Activated B cell treated with CpG ODN at 0.5 μM for 24 hours (primary cell): Measurements from ENCODE around the gene STARD13. TPM values are rescaled to one million over a fixed set of nuclear protein-coding genes. Genes with fewer than 3 reads are reported as not detected.

Experiments used
- ATAC-seq: fragments of 200-7000 bp; cut with Tn5 transposase; one replicate; pipeline ENCODE4 v1.10.0; 2021; ENCODE audit warnings: low read depth, mild to moderate bottlenecking, moderate library complexity
- CTCF ChIA-PET: fragments of 350-600 bp; sonication (Branson Sonifier 250); formaldehyde crosslinking; loops from one replicate; lab custom pipeline; 2021; ENCODE audit warnings: antibody characterized with exemption; lab: Charles Lee
- POLR2A ChIA-PET: fragments of 350-600 bp; sonication (Branson Sonifier 250); formaldehyde crosslinking; loops from one replicate; lab custom pipeline; 2021; ENCODE audit warnings: antibody characterized with exemption; lab: Charles Lee
- DNase-seq: peaks from one replicate; pipeline ENCODE4 v3.0.0; 2022
- H3K27ac Mint-ChIP-seq: one replicate; pipeline ENCODE4 v1.8.0; 2020; ENCODE audit warnings: mixed read lengths
- H3K27me3 Mint-ChIP-seq: one replicate; pipeline ENCODE4 v1.8.0; 2021; ENCODE audit warnings: mixed read lengths
- H3K36me3 Mint-ChIP-seq: one replicate; pipeline ENCODE4 v1.8.0; 2021; ENCODE audit warnings: low read depth, mixed read lengths
- H3K4me1 Mint-ChIP-seq: one replicate; pipeline ENCODE4 v1.8.0; 2021; ENCODE audit warnings: mixed read lengths
- H3K4me3 Mint-ChIP-seq: one replicate; pipeline ENCODE4 v1.8.0; 2020; ENCODE audit warnings: mild to moderate bottlenecking, mixed read lengths
- H3K9me3 Mint-ChIP-seq: one replicate; pipeline ENCODE4 v1.8.0; 2020; ENCODE audit warnings: mixed read lengths
- intact Hi-C: fragments of 100-400 bp; cut with micrococcal nuclease; formaldehyde crosslinking; loops from one replicate; pipeline ENCODE4 v1.15.1; 2024
- total RNA-seq: library from RNA; stranded (reverse); gene quantifications from 2 replicates; pipeline ENCODE4 v1.2.3, GENCODE V29; 2022
- TF ChIP-seq, protein P1 (sequence below): fragments of 200-600 bp; IDR thresholded peaks from one replicate; pipeline ENCODE4 v1.8.0; 2022; ENCODE audit warnings: antibody characterized with exemption, mild to moderate bottlenecking

The STARD13 gene
- total RNA-seq, 1 donor from 2014 or later = 0.13 TPM

DNA sequence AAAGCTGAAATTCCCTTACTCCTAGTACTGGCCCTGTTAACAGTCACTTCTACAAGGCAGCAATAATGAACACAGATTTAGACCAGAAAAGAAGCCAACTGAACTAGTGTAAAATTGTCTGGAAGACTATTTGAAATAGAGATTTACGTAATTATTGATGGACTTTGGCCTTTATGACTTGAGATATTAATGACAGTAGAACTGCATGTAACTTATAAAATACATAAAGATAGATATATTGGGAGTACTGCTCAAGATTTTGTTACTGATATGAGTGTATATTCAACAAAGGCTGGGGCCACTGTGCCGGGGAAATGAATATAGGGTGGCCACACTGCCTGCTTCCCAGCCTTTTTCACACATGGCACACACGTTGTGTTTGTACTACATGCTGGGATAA, 88.8 kb downstream of the STARD13 start:
- H3K4me3 Mint-ChIP-seq = no peak overlapping the region
- CTCF ChIA-PET = no interaction called here
- ATAC-seq = no peak

DNA sequence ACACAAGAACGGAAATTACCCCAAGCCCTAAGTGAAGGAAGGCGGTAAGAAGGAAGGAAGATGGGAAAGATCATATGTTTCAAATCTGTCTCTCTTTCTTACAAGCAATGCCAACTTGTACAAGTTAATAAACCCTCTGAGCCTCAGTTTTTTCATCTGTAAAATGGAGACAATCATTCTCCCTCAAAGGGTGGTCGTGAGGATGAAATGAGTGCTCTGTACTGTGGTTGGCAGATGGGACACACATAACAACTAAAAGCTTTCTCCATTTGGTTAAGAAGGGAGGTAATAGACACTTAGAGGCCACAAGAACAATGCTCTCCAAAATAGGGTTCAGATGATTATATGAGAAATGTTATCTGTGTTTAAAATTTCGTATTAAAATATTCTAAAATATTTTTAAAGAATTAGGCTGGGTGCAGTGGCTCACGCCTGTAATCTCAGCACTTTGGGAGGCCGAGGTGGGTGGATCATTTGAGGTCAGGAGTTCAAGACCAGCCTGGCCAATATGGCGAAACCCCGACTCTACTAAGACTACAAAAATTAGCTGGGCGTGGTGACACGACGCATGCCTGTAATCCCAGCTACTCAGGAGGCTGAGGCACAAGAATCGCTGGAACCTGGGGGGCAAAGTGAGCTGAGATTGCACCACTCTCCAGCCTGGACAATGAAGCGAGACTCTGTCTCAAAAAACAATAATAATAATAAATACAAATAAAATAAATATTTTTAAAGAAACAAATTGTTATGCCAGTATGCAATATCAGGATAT, 89.7 kb downstream of the STARD13 start:
- Mint-ChIP-seq H3K27me3 (peaks cover 3% of the 10 kb centered on the region), H3K9me3 (no peaks in the 10 kb centered on the region), H3K4me1 (peaks cover 10% of the 10 kb centered on the region), H3K27ac (no peak overlapping the region), H3K36me3 (no peaks in the 10 kb centered on the region), H3K4me3 (no peak overlapping the region)
- TF ChIP-seq, protein P1, sequence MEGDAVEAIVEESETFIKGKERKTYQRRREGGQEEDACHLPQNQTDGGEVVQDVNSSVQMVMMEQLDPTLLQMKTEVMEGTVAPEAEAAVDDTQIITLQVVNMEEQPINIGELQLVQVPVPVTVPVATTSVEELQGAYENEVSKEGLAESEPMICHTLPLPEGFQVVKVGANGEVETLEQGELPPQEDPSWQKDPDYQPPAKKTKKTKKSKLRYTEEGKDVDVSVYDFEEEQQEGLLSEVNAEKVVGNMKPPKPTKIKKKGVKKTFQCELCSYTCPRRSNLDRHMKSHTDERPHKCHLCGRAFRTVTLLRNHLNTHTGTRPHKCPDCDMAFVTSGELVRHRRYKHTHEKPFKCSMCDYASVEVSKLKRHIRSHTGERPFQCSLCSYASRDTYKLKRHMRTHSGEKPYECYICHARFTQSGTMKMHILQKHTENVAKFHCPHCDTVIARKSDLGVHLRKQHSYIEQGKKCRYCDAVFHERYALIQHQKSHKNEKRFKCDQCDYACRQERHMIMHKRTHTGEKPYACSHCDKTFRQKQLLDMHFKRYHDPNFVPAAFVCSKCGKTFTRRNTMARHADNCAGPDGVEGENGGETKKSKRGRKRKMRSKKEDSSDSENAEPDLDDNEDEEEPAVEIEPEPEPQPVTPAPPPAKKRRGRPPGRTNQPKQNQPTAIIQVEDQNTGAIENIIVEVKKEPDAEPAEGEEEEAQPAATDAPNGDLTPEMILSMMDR = no peak
- POLR2A ChIA-PET = no interaction called here
- DNase-seq (no peak), ATAC-seq (no peak)
- CTCF ChIA-PET = no interaction called here
- intact Hi-C loops = no loop called here

More for the DNA sequence above, 88.8 kb downstream of the STARD13 start:
- intact Hi-C loops = no loop called here
- TF ChIP-seq, protein P1 = no peak
- Mint-ChIP-seq H3K27me3 (peaks cover 3% of the 10 kb centered on the region), H3K4me1 (peaks cover 10% of the 10 kb centered on the region), H3K36me3 (no peaks in the 10 kb centered on the region), H3K9me3 (no peaks in the 10 kb centered on the region), H3K27ac (no peak overlapping the region)
- DNase-seq = no peak
- POLR2A ChIA-PET = no interaction called here

DNA sequence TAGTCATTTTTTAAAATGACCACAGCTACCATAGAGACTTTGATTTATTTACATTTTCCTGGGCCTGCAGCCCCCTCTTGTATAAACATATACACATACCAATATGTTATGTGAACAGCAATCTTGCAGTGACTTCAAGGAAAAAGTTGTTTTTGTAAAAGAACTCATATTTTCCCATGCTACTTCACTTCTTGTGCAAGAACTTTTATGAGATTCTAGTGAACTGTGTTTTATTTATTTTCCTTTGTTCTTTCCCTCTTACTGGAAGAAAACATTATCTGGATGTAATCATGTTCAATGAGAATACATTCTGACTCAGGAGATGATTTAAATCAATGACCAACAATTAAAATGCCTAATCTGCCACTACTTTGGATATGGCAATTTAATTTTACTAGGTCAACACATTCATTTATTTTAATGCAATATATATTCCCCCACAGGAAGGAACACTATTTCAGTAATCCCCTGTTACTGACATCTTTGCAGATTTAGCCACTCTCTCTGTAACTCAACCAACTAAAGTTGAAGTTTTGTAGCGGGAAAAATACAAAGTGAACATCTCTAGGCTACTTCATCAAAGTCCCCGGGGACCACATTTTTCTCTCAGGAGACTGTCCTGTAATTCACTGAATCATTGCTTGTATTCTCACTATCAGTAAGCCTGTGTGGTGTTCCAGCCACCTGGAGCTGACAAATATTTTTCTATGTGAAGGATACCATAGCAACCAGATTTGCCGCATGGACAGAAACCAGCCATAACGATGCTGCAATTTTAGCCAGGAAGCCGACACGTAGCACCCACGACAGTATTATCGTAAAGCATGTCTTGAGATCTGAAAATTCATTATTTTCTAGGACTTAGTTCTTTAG, 90.5 kb downstream of the STARD13 start:
- Mint-ChIP-seq H3K36me3 (no peaks in the 10 kb centered on the region), H3K27me3 (peaks cover 3% of the 10 kb centered on the region), H3K4me1 (peaks cover 10% of the 10 kb centered on the region), H3K27ac (no peak overlapping the region), H3K9me3 (no peaks in the 10 kb centered on the region), H3K4me3 (no peak overlapping the region)
- TF ChIP-seq, protein P1 = no peak
- peak; percentile 60 for ATAC-seq
- ChIA-PET CTCF (no interaction called here), POLR2A (no interaction called here)
- DNase-seq = no peak
- intact Hi-C loops = no loop called here

DNA sequence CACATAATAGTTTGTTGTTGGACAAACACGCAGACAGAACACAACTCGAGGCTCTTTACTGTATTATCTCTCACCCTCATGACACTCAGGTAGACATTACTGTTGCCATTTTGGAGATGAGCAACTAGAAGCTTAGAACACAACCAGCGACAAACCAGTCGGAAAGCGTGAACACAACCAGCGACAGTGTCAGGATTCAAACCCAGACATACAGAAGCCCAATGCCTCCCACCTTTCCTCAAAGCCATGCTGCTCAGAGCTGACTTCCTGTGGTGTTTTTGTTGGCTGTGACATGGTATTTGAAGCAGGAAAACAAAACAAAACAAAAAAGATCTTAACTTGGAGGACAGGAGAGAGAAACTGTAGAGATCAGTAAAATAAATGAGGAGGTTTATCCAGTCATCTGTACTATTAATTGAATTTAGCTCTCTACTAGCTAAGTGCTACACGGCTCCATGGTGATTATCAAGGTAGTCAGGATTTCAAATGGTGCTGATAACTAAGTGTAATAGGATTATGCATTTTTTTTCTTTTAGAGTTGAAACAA, 92.1 kb downstream of the STARD13 start:
- ATAC-seq = no peak
- CTCF ChIA-PET = no interaction called here
- POLR2A ChIA-PET = no interaction called here
- no peaks in the 10 kb centered on the region for H3K9me3 Mint-ChIP-seq
- H3K4me1 Mint-ChIP-seq = peaks cover 10% of the 10 kb centered on the region
- H3K27me3 Mint-ChIP-seq = peaks cover 3% of the 10 kb centered on the region
- DNase-seq = no peak
- no peaks in the 10 kb centered on the region for H3K36me3 Mint-ChIP-seq
- no peak overlapping the region for H3K27ac Mint-ChIP-seq
- TF ChIP-seq, protein P1 = no peak
- H3K4me3 Mint-ChIP-seq = no peak overlapping the region
- intact Hi-C loops = no loop called here
